Activated T-helper 1 cell treated with anti-CD3 and anti-CD28 coated beads, Interleukin-12 subunit alpha, Interleukin-12 subunit beta, Interleukin-2, Interleukin-4 antibody, amounts not matched to agents 30 ng/mL and 10 ng/mL and 1 ng/mL, durations not matched to agents 14 hours and 24 hours and 36 hours (primary cell): Measurements from ENCODE around the gene CFI. TPM values are rescaled to one million over a fixed set of nuclear protein-coding genes. Genes with fewer than 3 reads are reported as not detected.
A peak's percentile ranks its signal among the peaks of the same experiment; 100 is the strongest.
"Not testable (repeated sequence)": the region's sequence is repeated elsewhere in the genome, so short reads cannot be mapped to it uniquely, and the experiment has no call there.

Experiments
- DNase-seq: peaks from one replicate; pipeline ENCODE4 v3.0.0; 2021; ENCODE audit warnings: low spot score
- H3K27ac Mint-ChIP-seq: one replicate; pipeline ENCODE4 v1.8.0; 2021; ENCODE audit warnings: mild to moderate bottlenecking, mixed read lengths
- H3K27me3 Mint-ChIP-seq: one replicate; pipeline ENCODE4 v1.8.0; 2022; ENCODE audit warnings: mild to moderate bottlenecking, moderate library complexity, mixed read lengths; ENCODE audit not compliant: insufficient read depth
- H3K36me3 Mint-ChIP-seq: one replicate; pipeline ENCODE4 v1.8.0; 2021; ENCODE audit warnings: low read depth, mixed read lengths
- H3K4me1 Mint-ChIP-seq: one replicate; pipeline ENCODE4 v1.8.0; 2021; ENCODE audit warnings: low read depth, mixed read lengths
- H3K4me3 Mint-ChIP-seq: one replicate; pipeline ENCODE4 v1.8.0; 2021; ENCODE audit warnings: mild to moderate bottlenecking, moderate library complexity, mixed read lengths
- H3K9me3 Mint-ChIP-seq: one replicate; pipeline ENCODE4 v1.8.0; 2021; ENCODE audit warnings: mixed read lengths
- intact Hi-C: fragments of 100-400 bp; cut with micrococcal nuclease; formaldehyde crosslinking; loops from one replicate; pipeline ENCODE4 v1.15.1; 2024
- total RNA-seq: library from RNA; stranded (reverse); gene quantifications from 2 replicates; pipeline ENCODE4 v1.2.3, GENCODE V29; 2022

CFI gene
- total RNA-seq, 1 donor from 2014 or later, result 0.10 TPM

DNA sequence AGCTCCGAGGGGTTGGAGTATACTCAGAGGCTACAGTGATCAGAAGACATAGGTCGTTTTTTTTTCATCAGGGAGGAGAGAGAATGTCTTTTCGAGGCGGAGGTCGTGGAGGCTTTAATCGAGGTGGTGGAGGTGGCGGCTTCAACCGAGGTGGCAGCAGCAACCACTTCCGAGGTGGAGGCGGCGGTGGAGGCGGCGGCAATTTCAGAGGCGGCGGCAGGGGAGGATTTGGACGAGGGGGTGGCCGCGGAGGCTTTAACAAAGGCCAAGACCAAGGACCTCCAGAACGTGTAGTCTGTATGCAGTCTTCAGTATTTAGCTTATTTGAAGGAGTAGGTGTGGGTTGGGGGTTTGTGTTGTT is 14.3 kb upstream of the CFI start:
- Mint-ChIP-seq H3K4me3 (peak overlapping the region; percentile 98), H3K9me3 (no peaks in the 10 kb centered on the region), H3K27ac (peak overlapping the region; percentile 96), H3K4me1 (peaks cover 55% of the 10 kb centered on the region), H3K36me3 (peaks cover 42% of the 10 kb centered on the region), H3K27me3 (no peaks in the 10 kb centered on the region)
- peak; percentile 51 for DNase-seq
- intact Hi-C loops, result loop anchor here (1.0 to 10.0 kb wide), 8 partner anchors 64 to 1824 kb away; partner anchors contain the start of gene OSTC

DNA sequence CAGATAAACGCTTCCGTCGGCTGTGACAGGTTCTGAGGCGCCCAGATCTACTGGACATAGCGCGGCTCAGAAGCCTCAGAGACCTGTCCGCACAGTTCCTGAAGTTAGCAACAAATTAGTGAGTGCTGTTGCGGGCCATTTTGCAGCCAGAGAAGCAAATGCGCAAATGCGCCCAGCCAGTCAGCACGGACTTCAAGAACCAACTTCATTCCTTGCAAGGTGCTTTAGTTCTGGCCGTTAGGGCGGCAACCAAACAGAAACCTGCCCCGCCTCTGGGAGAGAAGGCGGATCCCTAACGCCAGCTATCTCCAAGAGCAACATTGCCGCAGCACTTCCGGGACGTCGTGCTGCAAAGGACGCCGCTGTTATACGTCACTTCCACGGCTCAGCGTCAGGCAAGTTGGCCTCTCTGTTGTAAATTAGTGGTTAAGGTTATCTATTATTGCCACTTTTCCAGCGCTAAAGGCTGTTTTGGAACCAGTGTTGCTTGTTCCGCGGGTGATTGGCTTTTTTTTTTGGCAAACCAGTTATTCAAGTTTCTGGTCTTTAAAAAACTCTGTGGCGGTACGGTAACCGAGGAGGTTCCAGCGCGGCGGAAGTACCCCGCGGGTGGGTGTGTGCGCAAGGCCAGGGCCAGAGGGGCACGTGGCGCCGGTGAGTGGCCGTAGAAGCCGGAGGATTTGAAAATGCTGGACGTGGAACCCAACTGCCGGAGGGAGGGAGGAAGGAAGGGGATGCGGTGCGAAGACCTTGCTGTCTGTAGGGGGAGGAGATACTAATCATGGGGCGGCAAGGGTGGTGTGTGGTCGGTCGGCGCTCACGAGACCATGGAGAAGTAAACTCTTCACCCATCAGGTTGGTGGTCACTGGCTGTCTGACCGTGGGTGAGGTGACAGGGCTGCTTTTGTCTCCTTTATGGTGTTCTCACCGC is 13.6 kb upstream of the CFI start, which contains the start of gene GAR1:
GAR1 (plus strand) TSS at position 612 of the 931 bp plus-strand sequence. CDS start 403 bp downstream, outside the sequence.
- H3K9me3 Mint-ChIP-seq, result no peaks in the 10 kb centered on the region
- intact Hi-C loops, result loop anchor here (1.0 to 10.0 kb wide), 14 partner anchors 63 to 1823 kb away; partner anchors contain the start of genes CASP6, OSTC, PLA2G12A and RPL34
- peak within 1 kb of the TSS; percentile 98 for H3K4me3 Mint-ChIP-seq
- peak within 1 kb of the TSS; percentile 96 for H3K27ac Mint-ChIP-seq
- H3K27me3 Mint-ChIP-seq, result no peaks in the 10 kb centered on the region
- DNase-seq, result peak; percentile 88
- H3K4me1 Mint-ChIP-seq, result peaks cover 52% of the 10 kb centered on the region
- peaks cover 39% of the 10 kb centered on the region for H3K36me3 Mint-ChIP-seq

DNA sequence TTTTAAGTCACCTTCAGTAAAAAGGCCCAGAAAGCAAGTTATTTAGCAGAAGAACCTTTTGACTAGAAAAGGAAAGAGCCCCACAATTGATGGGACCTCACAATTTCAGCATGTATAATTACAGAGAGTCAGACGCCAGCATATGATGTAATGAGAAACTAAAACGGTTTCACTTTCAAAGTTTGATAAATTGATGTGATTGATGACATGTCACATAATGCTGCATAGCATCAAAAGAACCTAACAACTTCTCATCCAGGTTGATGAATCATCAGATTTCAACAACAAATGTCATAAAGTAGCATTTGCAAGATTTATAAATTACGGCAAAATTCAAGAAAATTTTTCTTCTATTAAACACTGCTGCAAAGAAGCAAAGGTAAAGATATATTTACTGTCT is 9.9 kb upstream of the CFI start:
- H3K4me3 Mint-ChIP-seq, result no peak overlapping the region
- H3K27ac Mint-ChIP-seq, result no peak overlapping the region
- H3K4me1 Mint-ChIP-seq, result peaks cover 27% of the 10 kb centered on the region
- no peak for DNase-seq
- intact Hi-C loops, result loop anchor here (10.0 kb wide), 2 partner anchors 977 to 1657 kb away; no protein-coding TSS in a partner anchor
- H3K9me3 Mint-ChIP-seq, result no peaks in the 10 kb centered on the region
- H3K36me3 Mint-ChIP-seq, result peaks cover 8% of the 10 kb centered on the region
- no peaks in the 10 kb centered on the region for H3K27me3 Mint-ChIP-seq

GRCh38 chr4:109810552-109811387 is 9.0 kb upstream of the CFI start:
- no peaks in the 10 kb centered on the region for H3K27me3 Mint-ChIP-seq

GRCh38 chr4:109809655-109810054 is 7.9 kb upstream of the CFI start:
- peaks cover 1% of the 10 kb centered on the region for H3K36me3 Mint-ChIP-seq
- DNase-seq, result no peak
- peaks cover 12% of the 10 kb centered on the region for H3K4me1 Mint-ChIP-seq
- intact Hi-C loops, result loop anchor here (10.0 kb wide), 2 partner anchors 975 to 1655 kb away; no protein-coding TSS in a partner anchor
- H3K27me3 Mint-ChIP-seq, result no peaks in the 10 kb centered on the region
- no peak overlapping the region for H3K27ac Mint-ChIP-seq
- H3K4me3 Mint-ChIP-seq, result no peak overlapping the region
- H3K9me3 Mint-ChIP-seq, result no peaks in the 10 kb centered on the region

More at GRCh38 chr4:109810552-109811387, 9.0 kb upstream of the CFI start:
- no peaks in the 10 kb centered on the region for H3K9me3 Mint-ChIP-seq
- no peak overlapping the region for H3K4me3 Mint-ChIP-seq
- peaks cover 3% of the 10 kb centered on the region for H3K36me3 Mint-ChIP-seq
- no peak overlapping the region for H3K27ac Mint-ChIP-seq
- H3K4me1 Mint-ChIP-seq, result peaks cover 18% of the 10 kb centered on the region
- DNase-seq, result no peak
- intact Hi-C loops, result loop anchor here (10.0 kb wide), 2 partner anchors 976 to 1656 kb away; no protein-coding TSS in a partner anchor

DNA sequence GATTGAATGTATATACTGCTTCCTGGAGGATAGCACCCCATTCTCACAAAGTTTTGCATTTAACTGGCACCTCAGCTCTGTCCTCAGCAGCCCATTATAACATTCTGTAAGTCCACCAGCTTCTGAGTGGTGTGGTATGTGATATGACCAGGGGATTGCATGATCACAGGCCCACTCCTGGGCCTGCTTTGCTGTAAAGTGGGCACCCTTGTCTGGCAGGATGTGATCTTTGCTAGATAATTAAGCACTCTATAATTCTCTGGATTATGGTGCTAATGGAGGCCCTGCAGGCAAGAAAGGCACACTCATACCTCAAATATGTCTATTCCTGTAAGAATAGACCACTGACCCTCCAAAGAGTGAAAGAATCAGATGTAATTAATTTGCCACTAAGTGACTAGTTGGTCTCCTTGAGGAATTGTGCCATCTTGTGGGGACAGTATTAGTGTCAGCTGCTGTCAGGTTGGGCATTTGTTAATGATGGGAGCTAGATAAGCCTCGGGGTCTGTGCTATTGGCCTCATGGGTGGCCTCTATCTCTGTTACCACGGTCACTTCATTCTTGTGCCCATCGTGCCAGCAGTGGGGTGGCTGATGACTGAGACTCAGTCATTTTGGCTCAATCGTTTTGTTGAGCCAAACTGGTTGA is 2.2 kb upstream of the CFI start:
- intact Hi-C loops, result loop anchor here (1.0 kb wide), 1 partner anchor 382 kb away; no protein-coding TSS in a partner anchor
- no peaks in the 10 kb centered on the region for H3K27me3 Mint-ChIP-seq
- no peaks in the 10 kb centered on the region for H3K4me1 Mint-ChIP-seq
- no peaks in the 10 kb centered on the region for H3K36me3 Mint-ChIP-seq
- DNase-seq, result no peak
- no peak overlapping the region for H3K27ac Mint-ChIP-seq
- no peak overlapping the region for H3K4me3 Mint-ChIP-seq
- no peaks in the 10 kb centered on the region for H3K9me3 Mint-ChIP-seq

- Mint-ChIP-seq H3K27ac (no peak overlapping the region), H3K27me3 (peaks cover 8% of the 10 kb centered on the region), H3K4me1 (no peaks in the 10 kb centered on the region), H3K4me3 (no peak overlapping the region), H3K36me3 (no peaks in the 10 kb centered on the region), H3K9me3 (peaks cover 3% of the 10 kb centered on the region)
- DNase-seq, result no peak
- intact Hi-C loops, result no loop called here
These were observed 555 bp downstream of the CFI start for GRCh38 chr4:109801099-109801789.

- Mint-ChIP-seq H3K9me3 (peaks cover 17% of the 10 kb centered on the region), H3K27me3 (peaks cover 8% of the 10 kb centered on the region), H3K4me1 (no peaks in the 10 kb centered on the region), H3K27ac (no peak overlapping the region), H3K4me3 (no peak overlapping the region), H3K36me3 (no peaks in the 10 kb centered on the region)
- no peak for DNase-seq
- intact Hi-C loops, result no loop called here
These were observed 2.9 kb downstream of the CFI start for GRCh38 chr4:109798866-109799265.

GRCh38 chr4:109795059-109795458 is 6.7 kb downstream of the CFI start:
- peaks cover 17% of the 10 kb centered on the region for H3K27me3 Mint-ChIP-seq
- H3K27ac Mint-ChIP-seq, result no peak overlapping the region
- H3K4me1 Mint-ChIP-seq, result no peaks in the 10 kb centered on the region
- DNase-seq, result no peak
- intact Hi-C loops, result no loop called here
- no peak overlapping the region for H3K4me3 Mint-ChIP-seq
- peaks cover 18% of the 10 kb centered on the region for H3K9me3 Mint-ChIP-seq
- H3K36me3 Mint-ChIP-seq, result no peaks in the 10 kb centered on the region

- no peaks in the 10 kb centered on the region for H3K36me3 Mint-ChIP-seq
- peaks cover 17% of the 10 kb centered on the region for H3K27me3 Mint-ChIP-seq
- no peak overlapping the region for H3K27ac Mint-ChIP-seq
- DNase-seq, result no peak
- H3K4me1 Mint-ChIP-seq, result no peaks in the 10 kb centered on the region
- no peaks in the 10 kb centered on the region for H3K9me3 Mint-ChIP-seq
- H3K4me3 Mint-ChIP-seq, result no peak overlapping the region
- intact Hi-C loops, result no loop called here
These were observed 14.0 kb downstream of the CFI start for GRCh38 chr4:109787807-109788206.

- Mint-ChIP-seq H3K4me1 (no peaks in the 10 kb centered on the region), H3K27ac (no peak overlapping the region), H3K27me3 (peaks cover 17% of the 10 kb centered on the region), H3K9me3 (no peaks in the 10 kb centered on the region), H3K36me3 (no peaks in the 10 kb centered on the region), H3K4me3 (no peak overlapping the region)
- no peak for DNase-seq
- intact Hi-C loops, result no loop called here
These were observed 15.0 kb downstream of the CFI start for GRCh38 chr4:109786846-109787245.

DNA sequence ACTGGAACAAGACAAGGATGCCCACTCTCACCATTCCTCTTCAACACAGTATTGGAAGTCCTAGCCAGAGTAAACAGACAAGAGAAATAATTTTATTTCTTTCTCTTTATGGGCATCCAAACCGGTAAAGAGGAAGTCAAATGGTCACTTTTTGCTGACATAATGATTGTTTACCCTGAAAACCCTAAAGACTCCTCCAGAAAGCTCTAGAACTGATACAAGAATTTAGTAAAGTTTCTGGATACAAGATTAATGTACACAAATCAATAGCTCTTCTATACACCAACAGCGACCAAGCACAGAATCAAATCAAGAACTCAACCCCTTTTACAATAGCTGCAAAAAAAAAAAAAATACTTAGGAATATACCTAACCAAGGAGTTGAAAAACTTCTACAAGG is 19.7 kb downstream of the CFI start:
- H3K4me3 Mint-ChIP-seq, H3K4me1 Mint-ChIP-seq, H3K36me3 Mint-ChIP-seq, H3K27me3 Mint-ChIP-seq, intact Hi-C loops, DNase-seq, H3K27ac Mint-ChIP-seq, H3K9me3 Mint-ChIP-seq: not testable (repeated sequence)
